PC-9 (cell line): Measurements from ENCODE around the gene SDF2. TPM values are rescaled to one million over a fixed set of nuclear protein-coding genes. Genes with fewer than 3 reads are reported as not detected.
A peak's percentile ranks its signal among the peaks of the same experiment; 100 is the strongest.

Experiments used
- BruUV-seq: library from RNA; stranded (reverse); fragments of 400-500 nt; replicated peaks from 2 replicates; lab custom pipeline; 2021; lab: Mats Ljungman, UMichigan
- CTCF ChIA-PET: fragments of 300-600 bp; sonication (Branson Sonifier 250); formaldehyde crosslinking; loops from one replicate; lab custom pipeline; 2022; ENCODE audit warnings: antibody characterized with exemption; lab: Charles Lee
- POLR2A ChIA-PET: fragments of 300-600 bp; sonication (Branson Sonifier 250); formaldehyde crosslinking; loops from one replicate; lab custom pipeline; 2022; ENCODE audit warnings: antibody characterized with exemption; ENCODE audit not compliant: unreplicated experiment; lab: Charles Lee
- DNase-seq, 2 experiments: peaks; one replicate each; pipeline versions ENCODE4 v3.0.0 to v3.0.0-alpha.2; 2015 to 2022; ENCODE audit warnings: mixed read lengths in 1 of 2
- H2AFZ ChIP-seq: fragments of 200-600 bp; sonication (generic); 2 replicates; pipeline ENCODE4 v1.8.1; 2017; ENCODE audit warnings: antibody characterized with exemption
- H3F3A ChIP-seq: fragments of 200-600 bp; sonication (generic); 2 replicates; pipeline ENCODE4 v1.8.1; 2017; ENCODE audit warnings: antibody characterized with exemption, mild to moderate bottlenecking, low read depth; ENCODE audit not compliant: insufficient read depth
- H3K27ac ChIP-seq: fragments of 200-600 bp; sonication (generic); 2 replicates; pipeline ENCODE4 v1.6.1; 2016; ENCODE audit warnings: mixed run types
- H3K27me3 ChIP-seq: fragments of 200-600 bp; sonication (generic); 2 replicates; pipeline ENCODE4 v1.6.1; 2016; ENCODE audit warnings: low read depth, mixed run types; ENCODE audit not compliant: insufficient read depth
- H3K36me3 ChIP-seq: fragments of 200-600 bp; sonication (generic); 2 replicates; pipeline ENCODE4 v1.6.1; 2016; ENCODE audit warnings: low read depth, mixed run types
- H3K4me1 ChIP-seq: fragments of 200-600 bp; sonication (generic); replicated peaks from 2 replicates; pipeline ENCODE4 v1.6.1; 2016; ENCODE audit warnings: mixed run types; ENCODE audit not compliant: insufficient read depth
- H3K4me2 ChIP-seq: fragments of 200-600 bp; sonication (generic); 2 replicates; pipeline ENCODE4 v1.6.1; 2017; ENCODE audit warnings: mixed run types
- H3K4me3 ChIP-seq: fragments of 200-600 bp; sonication (generic); 2 replicates; pipeline ENCODE4 v1.6.1; 2016; ENCODE audit warnings: mixed run types
- H3K79me2 ChIP-seq: fragments of 200-600 bp; sonication (generic); 2 replicates; pipeline ENCODE4 v1.6.1; 2017; ENCODE audit warnings: low read depth, mixed run types
- H3K9me2 ChIP-seq: fragments of 200-600 bp; sonication (generic); 2 replicates; pipeline ENCODE4 v1.8.1; 2017; ENCODE audit warnings: mild to moderate bottlenecking; ENCODE audit not compliant: insufficient read depth
- H3K9me3 ChIP-seq: fragments of 200-600 bp; sonication (generic); 2 replicates; pipeline ENCODE4 v1.8.1; 2016; ENCODE audit warnings: low read depth; ENCODE audit not compliant: insufficient read depth
- H4K20me1 ChIP-seq: fragments of 200-600 bp; sonication (generic); 2 replicates; pipeline ENCODE4 v1.8.1; 2017; ENCODE audit not compliant: insufficient read depth
- EZH2 ChIP-seq: fragments of 200-600 bp; sonication (generic); IDR thresholded peaks from 2 replicates; pipeline ENCODE4 v1.8.0; 2017; ENCODE audit warnings: antibody characterized with exemption, low read depth
- intact Hi-C: fragments of 100-400 bp; cut with micrococcal nuclease; formaldehyde crosslinking; loops from one replicate; pipeline ENCODE4 v1.10.0; 2022; ENCODE audit not compliant: unreplicated experiment
- total RNA-seq: library from RNA; stranded (reverse); gene quantifications from 2 replicates; pipeline ENCODE4 v1.2.3, GENCODE V29; 2021
- TF ChIP-seq, protein P1 (sequence below): fragments of 200-600 bp; sonication (generic); conservative IDR thresholded peaks from 2 replicates; pipeline ENCODE4 v1.6.1; 2017; ENCODE audit warnings: mixed run types, antibody characterized with exemption, mild to moderate bottlenecking, moderate library complexity

SDF2 gene
- total RNA-seq, 1 experiment from 2014 or later: 43.7 TPM

DNA sequence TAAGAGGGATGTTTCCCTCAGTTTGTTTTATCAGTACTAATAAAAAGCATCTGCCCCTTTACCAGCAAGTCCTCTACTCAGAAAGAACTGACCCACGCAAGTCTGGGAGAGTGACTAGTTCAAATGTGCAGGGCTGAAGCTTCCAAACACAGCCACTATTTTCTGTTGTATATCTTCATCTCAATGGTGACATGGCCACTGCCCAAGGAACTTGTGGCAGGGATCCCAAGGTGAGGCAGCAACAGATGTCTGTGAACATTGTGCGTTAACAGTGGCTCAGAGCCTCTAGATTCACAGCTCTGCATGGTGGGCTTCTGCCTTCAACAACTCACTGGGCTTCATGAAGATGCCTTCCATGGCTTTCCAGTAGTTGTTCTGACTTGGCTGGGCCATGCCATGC lies 13.0 kb downstream of the SDF2 start:
- ChIA-PET CTCF (interaction anchor here (0.8 kb wide), 1 partner anchor 79 kb away, joined by 5 read pairs; no protein-coding TSS in a partner anchor), POLR2A (interaction anchor here (0.6 kb wide), 1 partner anchor 63 kb away, joined by 18 read pairs; the partner anchor contains the start of gene PROCA1)
- Histone ChIP-seq H3K36me3 (0 out of 2 replicates have a peak, but pooled peaks cover under 1% of the 10 kb centered on the region), H4K20me1 (peaks cover under 1% of the 10 kb centered on the region; the same call in 1 of the 2 replicates), H3K9me2 (no peaks in the 10 kb centered on the region), H2AFZ (no peak overlapping the region), H3K9me3 (no peaks in the 10 kb centered on the region), H3K4me3 (no peak overlapping the region), H3K27me3 (no peaks in the 10 kb centered on the region), H3K4me2 (no peak overlapping the region), H3K4me1 (peaks cover 12% of the 10 kb centered on the region), H3F3A (peaks cover 26% of the 10 kb centered on the region), H3K79me2 (peaks cover 12% of the 10 kb centered on the region), H3K27ac (no peak overlapping the region)
- BruUV-seq: no TSS peak
- DNase-seq: no peak
- intact Hi-C loops: loop anchor here (5.0 kb wide), 3 partner anchors 104 to 469 kb away; partner anchors contain the start of gene DHRS13
- TF ChIP-seq, protein P1, sequence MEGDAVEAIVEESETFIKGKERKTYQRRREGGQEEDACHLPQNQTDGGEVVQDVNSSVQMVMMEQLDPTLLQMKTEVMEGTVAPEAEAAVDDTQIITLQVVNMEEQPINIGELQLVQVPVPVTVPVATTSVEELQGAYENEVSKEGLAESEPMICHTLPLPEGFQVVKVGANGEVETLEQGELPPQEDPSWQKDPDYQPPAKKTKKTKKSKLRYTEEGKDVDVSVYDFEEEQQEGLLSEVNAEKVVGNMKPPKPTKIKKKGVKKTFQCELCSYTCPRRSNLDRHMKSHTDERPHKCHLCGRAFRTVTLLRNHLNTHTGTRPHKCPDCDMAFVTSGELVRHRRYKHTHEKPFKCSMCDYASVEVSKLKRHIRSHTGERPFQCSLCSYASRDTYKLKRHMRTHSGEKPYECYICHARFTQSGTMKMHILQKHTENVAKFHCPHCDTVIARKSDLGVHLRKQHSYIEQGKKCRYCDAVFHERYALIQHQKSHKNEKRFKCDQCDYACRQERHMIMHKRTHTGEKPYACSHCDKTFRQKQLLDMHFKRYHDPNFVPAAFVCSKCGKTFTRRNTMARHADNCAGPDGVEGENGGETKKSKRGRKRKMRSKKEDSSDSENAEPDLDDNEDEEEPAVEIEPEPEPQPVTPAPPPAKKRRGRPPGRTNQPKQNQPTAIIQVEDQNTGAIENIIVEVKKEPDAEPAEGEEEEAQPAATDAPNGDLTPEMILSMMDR: no peak
- no peak for TF ChIP-seq EZH2

DNA sequence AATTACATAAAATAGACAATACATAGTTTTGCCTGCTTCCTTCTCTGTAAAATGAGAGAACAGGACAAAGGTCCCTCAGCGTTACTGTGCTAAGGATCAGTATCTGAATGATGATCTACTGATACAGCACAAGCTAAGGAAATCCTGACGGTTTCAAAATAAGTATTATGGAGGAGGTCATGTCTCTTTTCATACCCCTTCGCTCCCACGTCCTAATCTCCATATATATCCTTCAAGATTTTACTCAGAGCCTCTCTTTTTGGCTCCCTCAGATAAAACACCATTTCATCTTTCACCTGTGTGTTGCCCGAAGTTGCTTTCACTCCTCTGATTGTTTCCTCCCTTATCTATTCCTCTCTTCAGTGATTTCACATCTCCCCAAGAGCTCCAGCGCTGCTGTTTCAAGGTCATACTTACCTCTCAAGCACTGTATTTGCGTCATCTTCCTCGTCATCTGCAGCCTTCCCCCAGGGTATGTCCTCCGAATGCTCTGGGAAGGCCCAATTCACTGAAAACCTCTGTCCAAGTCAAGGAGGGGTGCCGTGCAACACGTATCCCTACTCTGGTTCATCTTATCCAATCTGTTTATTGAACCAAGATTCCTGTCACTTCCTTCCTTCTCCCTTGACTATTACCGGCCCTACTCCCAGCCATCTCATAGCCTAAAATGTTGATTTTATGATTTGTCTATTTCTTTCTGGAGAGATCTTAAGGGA lies 15.5 kb downstream of the SDF2 start:
- Histone ChIP-seq H3K27ac (peak overlapping the region; percentile 40), H3K36me3 (peaks cover 21% of the 10 kb centered on the region; the same call in 1 of the 2 replicates), H3K4me1 (peaks cover 17% of the 10 kb centered on the region), H3K9me3 (no peaks in the 10 kb centered on the region), H2AFZ (no peak overlapping the region), H3K4me2 (peak overlapping the region; percentile 80), H4K20me1 (peaks cover 15% of the 10 kb centered on the region), H3K27me3 (no peaks in the 10 kb centered on the region), H3K4me3 (0 out of 2 replicates have a peak overlapping the region, but pooled peaks have one; percentile 91), H3F3A (peaks cover 21% of the 10 kb centered on the region), H3K9me2 (no peaks in the 10 kb centered on the region), H3K79me2 (peaks cover 24% of the 10 kb centered on the region)
- CTCF ChIA-PET: interaction anchor here (1.0 to 2.9 kb wide), 2 partner anchors 30 to 62 kb away, joined by 7 to 14 read pairs; no protein-coding TSS in a partner anchor
- intact Hi-C loops: loop anchor here (2.0 to 5.0 kb wide), 4 partner anchors 17 to 471 kb away; partner anchors contain the start of genes DHRS13 and SUPT6H
- no peak for DNase-seq
- TF ChIP-seq EZH2: no peak
- TF ChIP-seq, protein P1: no peak
- POLR2A ChIA-PET: interaction anchor here (0.6 to 0.7 kb wide), 2 partner anchors 32 to 288 kb away, joined by 4 to 5 read pairs; partner anchors contain the start of gene RSKR
- BruUV-seq: no TSS peak

DNA sequence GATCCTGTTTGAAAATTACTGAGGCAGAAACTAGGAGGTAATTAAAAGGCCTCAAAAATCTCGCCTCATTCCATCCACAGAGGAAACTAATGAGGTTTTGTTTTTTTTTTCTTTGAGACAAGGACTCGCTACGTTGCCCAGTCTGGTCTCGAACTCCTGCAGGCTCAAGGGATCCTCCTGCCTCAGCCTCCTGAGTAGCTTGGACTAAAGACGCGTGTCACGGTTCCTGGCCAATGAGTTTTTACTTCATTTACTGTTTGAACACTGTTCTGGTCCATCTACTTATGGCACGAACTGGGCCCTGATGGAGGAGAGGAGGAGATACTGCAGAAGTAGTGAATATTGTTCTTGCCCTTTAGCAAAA lies 16.1 kb downstream of the SDF2 start:
- CTCF ChIA-PET: interaction anchor here (0.7 to 2.9 kb wide), 2 partner anchors 30 to 81 kb away, joined by 3 to 14 read pairs; partner anchors contain the start of gene TLCD1
- DNase-seq: no peak
- Histone ChIP-seq H2AFZ (peak overlapping the region; percentile 79), H4K20me1 (peaks cover 15% of the 10 kb centered on the region), H3K4me2 (peak overlapping the region; percentile 80), H3K9me2 (no peaks in the 10 kb centered on the region), H3K4me3 (peak overlapping the region; percentile 91), H3K27me3 (no peaks in the 10 kb centered on the region), H3F3A (peaks cover 21% of the 10 kb centered on the region), H3K4me1 (peaks cover 17% of the 10 kb centered on the region), H3K9me3 (no peaks in the 10 kb centered on the region), H3K79me2 (peaks cover 24% of the 10 kb centered on the region), H3K36me3 (peaks cover 27% of the 10 kb centered on the region; the same call in 1 of the 2 replicates), H3K27ac (peak overlapping the region; percentile 31; the same call in 1 of the 2 replicates)
- BruUV-seq: TSS peak; percentile 97
- no peak for TF ChIP-seq EZH2
- TF ChIP-seq, protein P1: no peak
- POLR2A ChIA-PET: interaction anchor here (0.7 kb wide), 1 partner anchor 32 kb away, joined by 4 read pairs; the partner anchor contains the start of gene RSKR
- intact Hi-C loops: loop anchor here (5.0 kb wide), 3 partner anchors 107 to 472 kb away; partner anchors contain the start of gene DHRS13
